HEK293 (cell line): Measurements from ENCODE around the gene OSBPL10.

Experiments
- CTCF ChIA-PET: fragments of 350-600 bp; formaldehyde crosslinking; extraction: SDS; loops from one replicate; lab custom pipeline; 2021; ENCODE audit warnings: antibody characterized with exemption; lab: Yijun Ruan, JAX
- POLR2A ChIA-PET: fragments of 300-600 bp; formaldehyde crosslinking; extraction: SDS; loops from one replicate; lab custom pipeline; 2020; ENCODE audit warnings: antibody characterized with exemption, inconsistent platforms; lab: Yijun Ruan, JAX
- H3K27ac ChIP-seq: fragments of 200-500 bp; sonication (Bioruptor generic); 2 replicates; pipeline ENCODE4 v1.5.1; 2014; ENCODE audit warnings: low read depth, low read length, control low read depth, inconsistent platforms; ENCODE audit errors: extremely low read depth
- H3K36me3 ChIP-seq, 2 experiments: fragments of 200-500 bp in 1 of 2; sonication (Bioruptor generic) in 1 of 2; 1 replicate in 1 of 2; 2 replicates in 1 of 2; pipeline ENCODE4 v1.5.1; 2014 to 2017; ENCODE audit warnings: inconsistent platforms in 2 of 2, low read length in 2 of 2; ENCODE audit not compliant: control insufficient read depth in 2 of 2, insufficient read depth in 1 of 2
- H3K4me1 ChIP-seq: fragments of 200-500 bp; sonication (Bioruptor generic); 2 replicates; pipeline ENCODE4 v1.5.1; 2014; ENCODE audit warnings: mild to moderate bottlenecking, low read length, inconsistent platforms; ENCODE audit not compliant: control insufficient read depth, insufficient read depth
- H3K4me3 ChIP-seq: 2 replicates; pipeline ENCODE4 v1.5.1; 2011; ENCODE audit warnings: low read depth, mild to moderate bottlenecking, control low read depth, low read length, moderate library complexity
- H3K9me3 ChIP-seq: fragments of 200-500 bp; sonication (Bioruptor generic); 2 replicates; pipeline ENCODE4 v1.5.1; 2014; ENCODE audit warnings: low read depth, low read length, inconsistent platforms; ENCODE audit not compliant: control insufficient read depth, insufficient read depth
- ATF2 ChIP-seq: fragments of 450-650 bp; formaldehyde crosslinking; IDR thresholded peaks from 2 replicates; pipeline ENCODE4 v1.5.1; 2016; ENCODE audit warnings: missing biosample characterization, missing genetic modification characterization, low read depth
- GLI2 ChIP-seq: fragments of 450-650 bp; formaldehyde crosslinking; IDR thresholded peaks from 2 replicates; pipeline ENCODE4; 2017; ENCODE audit warnings: missing biosample characterization, missing genetic modification characterization, low read depth, borderline replicate concordance
- HIC1 ChIP-seq: fragments of 450-650 bp; formaldehyde crosslinking; IDR thresholded peaks from 2 replicates; pipeline ENCODE4 v1.5.1; 2016; ENCODE audit warnings: missing biosample characterization, missing genetic modification characterization
- IKZF3 ChIP-seq: fragments of 450-650 bp; IDR thresholded peaks from 2 replicates; pipeline ENCODE4 v1.5.0; 2018; ENCODE audit warnings: missing biosample characterization, mild to moderate bottlenecking, missing genetic modification characterization, moderate library complexity
- PBX3 ChIP-seq: sonication (generic); formaldehyde crosslinking; IDR thresholded peaks from 2 replicates; pipeline ENCODE4 v1.8.1; 2022; ENCODE audit warnings: mild to moderate bottlenecking, moderate library complexity, missing genetic modification reagents
- PRDM10 ChIP-seq: fragments of 450-650 bp; formaldehyde crosslinking; IDR thresholded peaks from 2 replicates; pipeline ENCODE4 v1.5.1; 2016; ENCODE audit warnings: missing biosample characterization, missing genetic modification characterization
- SP2 ChIP-seq: fragments of 450-650 bp; formaldehyde crosslinking; IDR thresholded peaks from 2 replicates; pipeline ENCODE4 v1.5.1; 2016; ENCODE audit warnings: missing biosample characterization, missing genetic modification characterization
- ZBTB1 ChIP-seq: fragments of 450-650 bp; formaldehyde crosslinking; IDR thresholded peaks from 2 replicates; pipeline ENCODE4 v1.5.1; 2016; ENCODE audit warnings: missing biosample characterization, missing genetic modification characterization
- ZNF148 ChIP-seq: fragments of 450-650 bp; formaldehyde crosslinking; IDR thresholded peaks from 2 replicates; pipeline ENCODE4 v1.5.0; 2017; ENCODE audit warnings: missing biosample characterization, missing genetic modification characterization, borderline replicate concordance
- ZNF174 ChIP-seq: fragments of 450-650 bp; formaldehyde crosslinking; IDR thresholded peaks from 2 replicates; pipeline ENCODE4 v1.5.0; 2017; ENCODE audit warnings: missing biosample characterization, mild to moderate bottlenecking, missing genetic modification characterization
- ZNF19 ChIP-seq: fragments of 450-650 bp; formaldehyde crosslinking; IDR thresholded peaks from 2 replicates; pipeline ENCODE4; 2016; ENCODE audit warnings: missing biosample characterization, missing genetic modification characterization, low read depth
- ZNF341 ChIP-seq: fragments of 450-650 bp; formaldehyde crosslinking; IDR thresholded peaks from 2 replicates; pipeline ENCODE4; 2016; ENCODE audit warnings: low read depth, missing biosample characterization, missing genetic modification characterization
- ZNF449 ChIP-seq: fragments of 450-650 bp; formaldehyde crosslinking; IDR thresholded peaks from 2 replicates; pipeline ENCODE4 v1.5.1; 2017; ENCODE audit warnings: missing biosample characterization, mild to moderate bottlenecking, missing genetic modification characterization, moderate library complexity
- ZNF558 ChIP-seq: fragments of 450-650 bp; formaldehyde crosslinking; IDR thresholded peaks from 2 replicates; pipeline ENCODE4 v1.5.1; 2016; ENCODE audit warnings: missing biosample characterization, missing genetic modification characterization
- ZNF560 ChIP-seq: fragments of 450-650 bp; formaldehyde crosslinking; IDR thresholded peaks from 2 replicates; pipeline ENCODE4 v1.5.1; 2017; ENCODE audit warnings: missing biosample characterization, missing genetic modification characterization, borderline replicate concordance
- ZNF624 ChIP-seq: fragments of 450-650 bp; formaldehyde crosslinking; IDR thresholded peaks from 2 replicates; pipeline ENCODE4 v1.5.1; 2017; ENCODE audit warnings: missing biosample characterization, missing genetic modification characterization
- ZNF626 ChIP-seq: fragments of 450-650 bp; sonication (Bioruptor Pico); formaldehyde crosslinking; IDR thresholded peaks from 2 replicates; pipeline ENCODE4 v1.5.1; 2018; ENCODE audit warnings: missing biosample characterization, missing genetic modification characterization, inconsistent platforms
- ZNF664 ChIP-seq: fragments of 450-650 bp; formaldehyde crosslinking; IDR thresholded peaks from 2 replicates; pipeline ENCODE4 v1.5.1; 2016; ENCODE audit warnings: missing biosample characterization, missing genetic modification characterization
- ZNF670 ChIP-seq: fragments of 450-650 bp; formaldehyde crosslinking; IDR thresholded peaks from 2 replicates; pipeline ENCODE4 v1.5.1; 2016; ENCODE audit warnings: missing biosample characterization, missing genetic modification characterization, low read depth

OSBPL10 gene

GRCh38 chr3:31688984-31689383, 292.1 kb downstream of the OSBPL10 start:
- no peak overlapping the region for H3K4me3 ChIP-seq
- ChIA-PET CTCF (no interaction called here), POLR2A (no interaction called here)
- no peaks in the 10 kb centered on the region for H3K9me3 ChIP-seq
- no peak overlapping the region for H3K27ac ChIP-seq
- H3K36me3 ChIP-seq, result no peaks in the 10 kb centered on the region
- H3K4me1 ChIP-seq, result 0 out of 2 replicates have a peak, but pooled peaks cover 2% of the 10 kb centered on the region
- no peak for TF ChIP-seq GLI2
- TF ChIP-seq ZNF449 (tag by site-specific recombination), result no peak
- TF ChIP-seq ZNF174 (tag by site-specific recombination), result no peak
- no peak for TF ChIP-seq ZNF626 (tag by site-specific recombination)
- TF ChIP-seq ZNF670 (tag by site-specific recombination), result no peak
- no peak for TF ChIP-seq ZNF558 (tag by site-specific recombination)
- no peak for TF ChIP-seq ZNF341
- no peak for TF ChIP-seq ZNF664 (tag by site-specific recombination)
- TF ChIP-seq PBX3 (CRISPR knock-in tag), result no peak
- no peak for TF ChIP-seq PRDM10 (tag by site-specific recombination)
- TF ChIP-seq ZNF624, result no peak
- TF ChIP-seq IKZF3 (tag by site-specific recombination), result no peak
- TF ChIP-seq ZBTB1 (tag by site-specific recombination), result no peak
- TF ChIP-seq HIC1 (tag by site-specific recombination), result no peak
- no peak for TF ChIP-seq ZNF148 (tag by site-specific recombination)
- TF ChIP-seq SP2 (tag by site-specific recombination), result no peak
- no peak for TF ChIP-seq ATF2
- TF ChIP-seq ZNF19 (tag by site-specific recombination), result no peak
- no peak for TF ChIP-seq ZNF560 (tag by site-specific recombination)
